ENCODE data around the gene WFDC1. TPM values are rescaled to one million over a fixed set of nuclear protein-coding genes. Genes with fewer than 3 reads are reported as not detected.

WFDC1 gene
- total RNA-seq, 1 donor from 2014 or later: not detected

DNA sequence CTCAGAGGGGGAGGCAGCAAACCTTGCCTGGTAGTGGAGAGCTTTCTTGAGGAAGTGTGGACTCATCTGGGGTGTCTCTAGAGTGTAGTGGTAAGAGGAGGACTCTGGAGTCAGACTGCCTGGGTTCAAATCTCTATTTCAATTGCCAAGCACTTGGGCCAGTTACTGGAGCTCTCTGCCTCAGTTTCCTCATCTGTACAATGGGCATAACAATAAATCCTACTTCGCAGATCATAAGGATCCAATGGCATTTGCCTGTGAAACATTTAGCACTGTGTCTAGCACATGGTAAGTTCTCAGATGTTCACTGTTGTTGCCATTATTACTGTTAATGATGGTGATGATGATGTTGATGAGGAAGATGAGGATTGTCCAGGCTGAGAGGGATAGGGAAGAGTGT is 23.6 kb upstream of the WFDC1 start:
- Mint-ChIP-seq H3K4me3 (ENCODE audit: unreplicated experiment) (no peak overlapping the region), H3K27ac (ENCODE audit: unreplicated experiment) (no peak overlapping the region), H3K27me3 (ENCODE audit: unreplicated experiment) (peaks cover 3% of the 10 kb centered on the region), H3K36me3 (ENCODE audit: low read depth, unreplicated experiment) (no peaks in the 10 kb centered on the region), H3K9me3 (ENCODE audit: unreplicated experiment) (no peaks in the 10 kb centered on the region), H3K4me1 (ENCODE audit: unreplicated experiment) (no peaks in the 10 kb centered on the region)
- TF ChIP-seq CTCF (IDR thresholded peaks at IDR 0.05; ENCODE audit: unreplicated experiment): no peak
- no peak for DNase-seq (ENCODE audit: low spot score)

DNA sequence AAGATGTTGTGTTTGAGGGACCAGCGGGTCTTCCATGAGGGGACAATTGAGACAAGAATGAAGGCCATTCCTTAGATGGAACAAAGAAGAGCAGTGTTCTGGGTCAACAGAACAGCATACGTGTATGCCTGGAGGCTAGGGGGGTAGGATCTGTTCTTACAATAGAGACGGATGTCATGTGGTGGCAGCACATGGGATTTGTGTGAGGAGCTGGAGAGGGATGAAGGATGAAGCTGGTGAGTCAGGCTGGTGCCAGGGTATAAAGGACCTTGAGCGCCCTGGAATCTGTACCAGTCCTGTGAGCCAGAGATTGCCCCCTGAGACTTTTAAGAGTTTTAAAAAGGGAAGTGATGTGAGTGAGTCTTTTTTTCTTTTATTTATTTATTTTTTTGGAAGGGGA is 22.8 kb upstream of the WFDC1 start:
- H3K4me3 Mint-ChIP-seq (ENCODE audit: unreplicated experiment): no peak overlapping the region
- no peaks in the 10 kb centered on the region for H3K36me3 Mint-ChIP-seq (ENCODE audit: low read depth, unreplicated experiment)
- H3K27ac Mint-ChIP-seq (ENCODE audit: unreplicated experiment): no peak overlapping the region
- no peaks in the 10 kb centered on the region for H3K9me3 Mint-ChIP-seq (ENCODE audit: unreplicated experiment)
- DNase-seq (ENCODE audit: low spot score): no peak
- no peak for TF ChIP-seq CTCF (IDR thresholded peaks at IDR 0.05; ENCODE audit: unreplicated experiment)
- no peaks in the 10 kb centered on the region for H3K4me1 Mint-ChIP-seq (ENCODE audit: unreplicated experiment)
- H3K27me3 Mint-ChIP-seq (ENCODE audit: unreplicated experiment): peaks cover 3% of the 10 kb centered on the region

- no peaks in the 10 kb centered on the region for H3K36me3 Mint-ChIP-seq (ENCODE audit: low read depth, unreplicated experiment)
- H3K27ac Mint-ChIP-seq (ENCODE audit: unreplicated experiment): no peak overlapping the region
- H3K4me3 Mint-ChIP-seq (ENCODE audit: unreplicated experiment): no peak overlapping the region
- H3K27me3 Mint-ChIP-seq (ENCODE audit: unreplicated experiment): peaks cover 5% of the 10 kb centered on the region
- H3K4me1 Mint-ChIP-seq (ENCODE audit: unreplicated experiment): no peaks in the 10 kb centered on the region
- DNase-seq (ENCODE audit: low spot score): no peak
- no peak for TF ChIP-seq CTCF (IDR thresholded peaks at IDR 0.05; ENCODE audit: unreplicated experiment)
- no peaks in the 10 kb centered on the region for H3K9me3 Mint-ChIP-seq (ENCODE audit: unreplicated experiment)
Observed at GRCh38 chr16:84272740-84273320, 21.8 kb upstream of the WFDC1 start.

DNA sequence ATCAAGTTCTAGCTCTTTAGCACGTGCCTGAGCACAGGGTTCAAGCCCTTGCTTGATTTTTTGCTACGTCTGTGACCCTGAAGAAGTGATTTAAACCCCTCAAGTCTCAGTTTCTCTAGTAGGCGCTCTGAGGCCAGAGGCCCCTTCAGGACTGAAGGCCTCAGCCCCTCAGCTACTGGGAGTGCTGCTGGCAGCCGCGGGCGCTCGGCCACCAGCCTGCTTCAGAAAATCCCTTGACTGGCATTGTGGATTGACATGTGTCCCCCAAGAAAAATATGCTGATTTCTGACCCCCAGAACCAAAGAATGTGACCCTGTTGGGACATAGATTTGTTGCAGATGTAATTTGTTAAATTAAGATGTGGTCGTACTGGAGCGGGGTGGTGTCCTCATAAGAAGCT is 20.2 kb upstream of the WFDC1 start:
- H3K36me3 Mint-ChIP-seq (ENCODE audit: low read depth, unreplicated experiment): no peaks in the 10 kb centered on the region

More for the DNA sequence above, 20.2 kb upstream of the WFDC1 start:
- H3K27ac Mint-ChIP-seq (ENCODE audit: unreplicated experiment): no peak overlapping the region
- H3K4me3 Mint-ChIP-seq (ENCODE audit: unreplicated experiment): no peak overlapping the region
- H3K27me3 Mint-ChIP-seq (ENCODE audit: unreplicated experiment): peaks cover 5% of the 10 kb centered on the region
- no peaks in the 10 kb centered on the region for H3K9me3 Mint-ChIP-seq (ENCODE audit: unreplicated experiment)
- no peak for TF ChIP-seq CTCF (IDR thresholded peaks at IDR 0.05; ENCODE audit: unreplicated experiment)
- no peaks in the 10 kb centered on the region for H3K4me1 Mint-ChIP-seq (ENCODE audit: unreplicated experiment)
- no peak for DNase-seq (ENCODE audit: low spot score)

Data from endothelial cell (in vitro differentiated cells).